PC-9 (cell line): ENCODE results near the gene WDR72. TPM values are rescaled to one million over a fixed set of nuclear protein-coding genes. Genes with fewer than 3 reads are reported as not detected.

ENCODE experiments used
- BruUV-seq: library from RNA; stranded (reverse); fragments of 400-500 nt; replicated peaks from 2 replicates; lab custom pipeline; 2021; lab: Mats Ljungman, UMichigan
- CTCF ChIA-PET: fragments of 300-600 bp; sonication (Branson Sonifier 250); formaldehyde crosslinking; loops from one replicate; lab custom pipeline; 2022; ENCODE audit warnings: antibody characterized with exemption; lab: Charles Lee
- POLR2A ChIA-PET: fragments of 300-600 bp; sonication (Branson Sonifier 250); formaldehyde crosslinking; loops from one replicate; lab custom pipeline; 2022; ENCODE audit warnings: antibody characterized with exemption; ENCODE audit not compliant: unreplicated experiment; lab: Charles Lee
- DNase-seq, 2 experiments: peaks; one replicate each; pipeline versions ENCODE4 v3.0.0 to v3.0.0-alpha.2; 2015 to 2022; ENCODE audit warnings: mixed read lengths in 1 of 2
- H2AFZ ChIP-seq: fragments of 200-600 bp; sonication (generic); 2 replicates; pipeline ENCODE4 v1.8.1; 2017; ENCODE audit warnings: antibody characterized with exemption
- H3F3A ChIP-seq: fragments of 200-600 bp; sonication (generic); 2 replicates; pipeline ENCODE4 v1.8.1; 2017; ENCODE audit warnings: antibody characterized with exemption, mild to moderate bottlenecking, low read depth; ENCODE audit not compliant: insufficient read depth
- H3K27ac ChIP-seq: fragments of 200-600 bp; sonication (generic); 2 replicates; pipeline ENCODE4 v1.6.1; 2016; ENCODE audit warnings: mixed run types
- H3K27me3 ChIP-seq: fragments of 200-600 bp; sonication (generic); 2 replicates; pipeline ENCODE4 v1.6.1; 2016; ENCODE audit warnings: low read depth, mixed run types; ENCODE audit not compliant: insufficient read depth
- H3K36me3 ChIP-seq: fragments of 200-600 bp; sonication (generic); 2 replicates; pipeline ENCODE4 v1.6.1; 2016; ENCODE audit warnings: low read depth, mixed run types
- H3K4me1 ChIP-seq: fragments of 200-600 bp; sonication (generic); replicated peaks from 2 replicates; pipeline ENCODE4 v1.6.1; 2016; ENCODE audit warnings: mixed run types; ENCODE audit not compliant: insufficient read depth
- H3K4me2 ChIP-seq: fragments of 200-600 bp; sonication (generic); 2 replicates; pipeline ENCODE4 v1.6.1; 2017; ENCODE audit warnings: mixed run types
- H3K4me3 ChIP-seq: fragments of 200-600 bp; sonication (generic); 2 replicates; pipeline ENCODE4 v1.6.1; 2016; ENCODE audit warnings: mixed run types
- H3K79me2 ChIP-seq: fragments of 200-600 bp; sonication (generic); 2 replicates; pipeline ENCODE4 v1.6.1; 2017; ENCODE audit warnings: low read depth, mixed run types
- H3K9me2 ChIP-seq: fragments of 200-600 bp; sonication (generic); 2 replicates; pipeline ENCODE4 v1.8.1; 2017; ENCODE audit warnings: mild to moderate bottlenecking; ENCODE audit not compliant: insufficient read depth
- H3K9me3 ChIP-seq: fragments of 200-600 bp; sonication (generic); 2 replicates; pipeline ENCODE4 v1.8.1; 2016; ENCODE audit warnings: low read depth; ENCODE audit not compliant: insufficient read depth
- H4K20me1 ChIP-seq: fragments of 200-600 bp; sonication (generic); 2 replicates; pipeline ENCODE4 v1.8.1; 2017; ENCODE audit not compliant: insufficient read depth
- CTCF ChIP-seq: fragments of 200-600 bp; sonication (generic); conservative IDR thresholded peaks from 2 replicates; pipeline ENCODE4 v1.6.1; 2017; ENCODE audit warnings: mixed run types, antibody characterized with exemption, mild to moderate bottlenecking, moderate library complexity
- EZH2 ChIP-seq: fragments of 200-600 bp; sonication (generic); IDR thresholded peaks from 2 replicates; pipeline ENCODE4 v1.8.0; 2017; ENCODE audit warnings: antibody characterized with exemption, low read depth
- intact Hi-C: fragments of 100-400 bp; cut with micrococcal nuclease; formaldehyde crosslinking; loops from one replicate; pipeline ENCODE4 v1.10.0; 2022; ENCODE audit not compliant: unreplicated experiment
- total RNA-seq: library from RNA; stranded (reverse); gene quantifications from 2 replicates; pipeline ENCODE4 v1.2.3, GENCODE V29; 2021

WDR72 gene
- total RNA-seq, 1 experiment from 2014 or later, result 1.9 TPM

- Histone ChIP-seq H3K9me2 (no peaks in the 10 kb centered on the region), H3K27ac (no peak overlapping the region), H4K20me1 (no peaks in the 10 kb centered on the region), H3K4me2 (no peak overlapping the region), H3K36me3 (no peaks in the 10 kb centered on the region), H3K4me3 (no peak overlapping the region), H3K27me3 (peaks cover 12% of the 10 kb centered on the region; the same call in 1 of the 2 replicates), H3K79me2 (no peaks in the 10 kb centered on the region), H3F3A (no peaks in the 10 kb centered on the region), H2AFZ (no peak overlapping the region), H3K9me3 (no peaks in the 10 kb centered on the region; the same call in 1 of the 2 replicates), H3K4me1 (no peaks in the 10 kb centered on the region)
- no peak for DNase-seq
- no TSS peak for BruUV-seq
- CTCF ChIA-PET, result no interaction called here
- intact Hi-C loops, result no loop called here
- TF ChIP-seq CTCF (no peak), EZH2 (no peak)
- POLR2A ChIA-PET, result no interaction called here
Measured at GRCh38 chr15:53469422-53469821, 290.0 kb downstream of the WDR72 start.

Other genes starting within 250 kb of the WDR72 start
- not detected in 2 replicates for gene UNC13C, start 218.8 kb upstream of the WDR72 start, total RNA-seq